K562 (cell line): Measurements from ENCODE around the gene ZFPM1. TPM values are rescaled to one million over a fixed set of nuclear protein-coding genes. Genes with fewer than 3 reads are reported as not detected.

ENCODE experiments used
- ATAC-seq: fragments of 200-7000 bp; cut with Tn5 transposase; 3 replicates; pipeline ENCODE4 v1.9.1; 2020; ENCODE audit warnings: moderate library complexity
- BruUV-seq: library from RNA; stranded (reverse); fragments of 400-500 nt; replicated peaks from 2 replicates; lab custom pipeline; 2021; lab: Mats Ljungman, UMichigan
- CTCF ChIA-PET: fragments of 300-600 bp; formaldehyde crosslinking; extraction: SDS; loops from one replicate; lab custom pipeline; 2021; ENCODE audit warnings: low intra/inter-chr PET ratio; lab: Yijun Ruan, JAX
- POLR2A ChIA-PET: fragments of 300-600, 350-650 bp; sonication (Branson Sonifier 250); formaldehyde crosslinking; extraction: SDS; loops from one replicate; lab custom pipeline; 2021; ENCODE audit warnings: antibody characterized with exemption, inconsistent platforms; lab: Yijun Ruan, JAX
- DNase-seq, 4 experiments: peaks; one replicate each; pipeline versions ENCODE4 v3.0.0 to v3.0.0-alpha.2; 2011 to 2018; ENCODE audit warnings: low spot score in 3 of 4, mixed read lengths in 3 of 4; ENCODE audit errors: extremely low read depth in 1 of 4
- FAIRE-seq: peaks from 2 replicates; lab custom pipeline; 2011; peaks lifted over from hg19 to GRCh38; lab: Jason Lieb, UNC
- H2AFZ ChIP-seq: 2 replicates; pipeline ENCODE4 v1.6.0; 2011; ENCODE audit warnings: low read depth, low read length, control low read depth, inconsistent platforms
- H3K27ac ChIP-seq: fragments of 200-600 bp; 3 replicates; pipeline ENCODE4 v1.8.0; 2011; ENCODE audit warnings: low read depth, mild to moderate bottlenecking, control low read depth, inconsistent platforms, low read length, moderate library complexity, mixed read lengths; ENCODE audit errors: extremely low read depth
- H3K27me3 ChIP-seq, 2 experiments: fragments of 300-600 bp in 1 of 2; 2 replicates in 1 of 2; 3 replicates in 1 of 2; pipeline versions ENCODE4 v1.6.0 to v1.8.0; 2011; ENCODE audit warnings: inconsistent platforms in 2 of 2, low read length in 2 of 2, mild to moderate bottlenecking in 1 of 2, mixed read lengths in 1 of 2, moderate library complexity in 1 of 2; ENCODE audit not compliant: control insufficient read depth in 2 of 2, insufficient read depth in 2 of 2
- H3K36me3 ChIP-seq: fragments of 300-600 bp; 3 replicates; pipeline ENCODE4 v1.8.0; 2011; ENCODE audit warnings: mild to moderate bottlenecking, low read length, inconsistent platforms; ENCODE audit not compliant: control insufficient read depth, insufficient read depth
- H3K4me1 ChIP-seq, 2 experiments: fragments of 200-600 bp in 1 of 2; replicated peaks in 1 of 2; 2 replicates in 1 of 2; 3 replicates in 1 of 2; pipeline versions ENCODE4 v1.5.1 to v1.8.0; 2011; ENCODE audit warnings: inconsistent platforms in 2 of 2, low read length in 2 of 2, mild to moderate bottlenecking in 1 of 2, mixed read lengths in 1 of 2, moderate library complexity in 1 of 2; ENCODE audit not compliant: control insufficient read depth in 2 of 2, insufficient read depth in 2 of 2
- H3K4me2 ChIP-seq: 2 replicates; pipeline ENCODE4 v1.6.1; 2011; ENCODE audit warnings: low read length, control low read depth, inconsistent platforms, mixed read lengths; ENCODE audit not compliant: insufficient read depth
- H3K4me3 ChIP-seq: fragments of 200-600 bp; sonication (generic), shearing (Covaris generic); 2 replicates; pipeline ENCODE4 v1.5.1; 2016; ENCODE audit warnings: control low read depth, inconsistent platforms
- H3K79me2 ChIP-seq: fragments of 200-600 bp; 3 replicates; pipeline ENCODE4 v1.8.0; 2011; ENCODE audit warnings: low read length, inconsistent platforms; ENCODE audit not compliant: control insufficient read depth, insufficient read depth
- H3K9ac ChIP-seq, 2 experiments: 2 replicates each; pipeline versions ENCODE4 v1.6.0 to v1.6.1; 2011; ENCODE audit warnings: low read depth in 2 of 2, low read length in 2 of 2, control low read depth in 1 of 2, inconsistent platforms in 1 of 2, mild to moderate bottlenecking in 1 of 2, mixed read lengths in 1 of 2; ENCODE audit not compliant: insufficient read depth in 1 of 2
- H3K9me1 ChIP-seq: one replicate; pipeline ENCODE4 v1.6.0; 2011; ENCODE audit warnings: inconsistent platforms, mild to moderate bottlenecking, low read length, moderate library complexity; ENCODE audit not compliant: control insufficient read depth, insufficient read depth
- H3K9me3 ChIP-seq: replicated peaks from 2 replicates; pipeline ENCODE4 v1.5.1; 2011; ENCODE audit warnings: low read depth, low read length, inconsistent platforms; ENCODE audit not compliant: control insufficient read depth, insufficient read depth
- H4K20me1 ChIP-seq: replicated peaks from 2 replicates; pipeline ENCODE4 v1.6.1; 2011; ENCODE audit warnings: low read length, inconsistent platforms, mixed read lengths; ENCODE audit not compliant: control insufficient read depth, insufficient read depth
- DLX4 ChIP-seq: fragments of 250-450 bp; sonication (Bioruptor Pico); IDR thresholded peaks from 2 replicates; pipeline ENCODE4 v1.6.1; 2021; ENCODE audit warnings: mild to moderate bottlenecking
- DNMT1 ChIP-seq: fragments of 450-650 bp; IDR thresholded peaks from 2 replicates; pipeline ENCODE4 v1.6.1; 2016; ENCODE audit warnings: antibody characterized with exemption, mild to moderate bottlenecking
- HDAC6 ChIP-seq: IDR thresholded peaks from 2 replicates; pipeline ENCODE4 v1.6.1; 2012; ENCODE audit warnings: low read depth, mild to moderate bottlenecking, control low read depth, inconsistent platforms, low read length, moderate library complexity
- TCF15 ChIP-seq: fragments of 250-450 bp; sonication (Bioruptor Pico); IDR thresholded peaks from 2 replicates; pipeline ENCODE4 v1.8.0; 2022; ENCODE audit warnings: moderate library complexity, mild to moderate bottlenecking, inconsistent platforms
- ZHX1 ChIP-seq: fragments of 150-350 bp; conservative IDR thresholded peaks from 2 replicates; pipeline ENCODE4 v1.6.1; 2014; ENCODE audit warnings: low read length
- ZNF146 ChIP-seq: IDR thresholded peaks from one replicate; pipeline ENCODE4 v1.6.1; 2018; ENCODE audit warnings: missing compliant biosample characterization; ENCODE audit not compliant: unreplicated experiment
- WGBS: fragments of 100-300 bp; shearing (Covaris generic); methylation state at CpG from one replicate; pipeline ENCODE4 v1.1.6; 2016; ENCODE audit warnings: low coverage, mixed read lengths; ENCODE audit not compliant: insufficient coverage; ENCODE audit errors: missing lambda C conversion rate; 5-methylcytosine and 5-hydroxymethylcytosine counted together
- in situ Hi-C: fragments of 300-500 bp; cut with MboI; formaldehyde crosslinking; loops from 4 replicates; pipeline ENCODE4 v1.15.0; 2018; ENCODE audit warnings: inconsistent platforms, mixed read lengths
- intact Hi-C: fragments of 100-400 bp; cut with micrococcal nuclease; formaldehyde crosslinking; loops from 2 replicates; pipeline ENCODE4 v1.14.2; 2022
- polyA plus RNA-seq, 8 experiments: library from polyadenylated mRNA; depleted of rRNA in 4 of 8; stranded (reverse) in 5 of 8; unstranded in 3 of 8; fragments of >200 nt; fragmentation: Nextera tagmentation in 2 of 8; fragmentation: Illumina TruSeq in 1 of 8; extraction: Ambion mirVana in 2 of 8; extraction: Trizol in 1 of 8; gene quantifications; 2 replicates each; pipeline versions ENCODE4 v1.2.1 to v1.2.3, GENCODE V29; 2011 to 2014; ENCODE audit warnings: inconsistent platforms in 1 of 8, missing spikeins in 1 of 8
- total RNA-seq, 7 experiments: library from RNA; depleted of rRNA in 6 of 7; stranded (reverse); fragments of >200 nt in 6 of 7; fragmentation: Illumina TruSeq in 2 of 7; extraction: Trizol in 2 of 7; gene quantifications; 2 replicates each; pipeline versions ENCODE4 v1.2.1 to v1.2.3, GENCODE V29; 2011 to 2021; ENCODE audit warnings: low replicate concordance in 1 of 7

The ZFPM1 gene
- total and polyA plus RNA-seq, 9 of the 15 experiments (the other 6 are each of a cell fraction or from before 2014, with no cell fraction given) = 0.03 to 35.9 (median 1.4) TPM

GRCh38 chr16:88511060-88511459 is 58.0 kb downstream of the ZFPM1 start:
- no peak for TF ChIP-seq ZHX1
- TF ChIP-seq DLX4 (CRISPR knock-in tag) = no peak
- TF ChIP-seq ZNF146 (CRISPR knock-in tag) = no peak
- no peak for TF ChIP-seq DNMT1
- TF ChIP-seq TCF15 = no peak
- no peak for TF ChIP-seq HDAC6
- TF ChIP-seq, all 486 proteins: peak for 0
- no TSS peak for BruUV-seq
- Histone ChIP-seq H3K9ac (no peak overlapping the region), H3K4me1 (peaks cover 19 to 91% of the 10 kb centered on the region in 2 experiments), H3K79me2 (peaks cover 22% of the 10 kb centered on the region), H4K20me1 (peaks cover 17% of the 10 kb centered on the region), H3K27me3 (no peaks in the 10 kb centered on the region), H3K9me3 (no peaks in the 10 kb centered on the region), H2AFZ (no peak overlapping the region), H3K36me3 (peaks cover 62% of the 10 kb centered on the region; the same call in 2 of the 3 replicates), H3K4me2 (no peak overlapping the region), H3K27ac (no peak overlapping the region), H3K4me3 (no peak overlapping the region), H3K9me1 (peaks cover 13% of the 10 kb centered on the region)
- ChIA-PET CTCF (no interaction called here), POLR2A (interaction anchor here (0.7 to 1.8 kb wide), 2 partner anchors 17 to 23 kb away, joined by 3 to 7 read pairs; no protein-coding TSS in a partner anchor)
- WGBS = 100% methylated on average over 2 of the region's 7 CpGs
- intact Hi-C loops (no loop called here), in situ Hi-C loops (no loop called here)
- DNase-seq = no peak
- FAIRE-seq = no peak
- ATAC-seq = no peak
